OCI-LY7 (cell line): Measurements from ENCODE around the gene SLAMF8. TPM values are rescaled to one million over a fixed set of nuclear protein-coding genes. Genes with fewer than 3 reads are reported as not detected.

ENCODE experiments used
- BruUV-seq: library from RNA; stranded (reverse); fragments of 400-500 nt; replicated peaks from 2 replicates; lab custom pipeline; 2021; lab: Mats Ljungman, UMichigan
- CTCF ChIA-PET: fragments of 300-600 bp; sonication (Branson Sonifier 250); formaldehyde crosslinking; loops from one replicate; lab custom pipeline; 2022; ENCODE audit warnings: antibody characterized with exemption; ENCODE audit not compliant: unreplicated experiment; lab: Charles Lee
- POLR2A ChIA-PET: fragments of 300-600 bp; sonication (Branson Sonifier 250); formaldehyde crosslinking; loops from one replicate; lab custom pipeline; 2022; ENCODE audit warnings: antibody characterized with exemption; lab: Charles Lee
- DNase-seq: peaks from one replicate; pipeline ENCODE4 v3.0.0-alpha.2; 2015; ENCODE audit warnings: low spot score
- H2AFZ ChIP-seq: fragments of 200-600 bp; sonication (generic), shearing (Covaris generic); 2 replicates; pipeline ENCODE4 v1.6.1; 2014; ENCODE audit warnings: mild to moderate bottlenecking, antibody characterized with exemption, low read length, moderate library complexity
- H3K27ac ChIP-seq: fragments of 200-600 bp; sonication (generic); 2 replicates; pipeline ENCODE4 v1.5.1; 2014; ENCODE audit warnings: mixed run types, low read depth, mild to moderate bottlenecking, moderate library complexity, low read length, inconsistent platforms; ENCODE audit not compliant: poor library complexity, severe bottlenecking
- H3K36me3 ChIP-seq: fragments of 200-600 bp; sonication (generic); 2 replicates; pipeline ENCODE4 v1.6.1; 2014; ENCODE audit warnings: mild to moderate bottlenecking, antibody characterized with exemption, low read length, moderate library complexity, mixed read lengths; ENCODE audit not compliant: insufficient read depth
- H3K4me1 ChIP-seq: fragments of 200-600 bp; sonication (generic); 2 replicates; pipeline ENCODE4 v1.5.1; 2014; ENCODE audit warnings: mild to moderate bottlenecking, low read length; ENCODE audit not compliant: insufficient read depth, poor library complexity, severe bottlenecking
- H3K4me2 ChIP-seq: fragments of 200-600 bp; sonication (generic); 2 replicates; pipeline ENCODE4 v1.6.1; 2014; ENCODE audit warnings: mild to moderate bottlenecking, low read length
- H3K4me3 ChIP-seq: fragments of 200-600 bp; sonication (generic); 2 replicates; pipeline ENCODE4 v1.5.1; 2014; ENCODE audit warnings: mild to moderate bottlenecking, low read depth, low read length; ENCODE audit not compliant: poor library complexity, severe bottlenecking
- H3K79me2 ChIP-seq: fragments of 200-600 bp; sonication (generic); 2 replicates; pipeline ENCODE4 v1.6.1; 2016; ENCODE audit warnings: low read depth, mild to moderate bottlenecking, low read length, moderate library complexity, mixed read lengths; ENCODE audit not compliant: insufficient read depth
- H3K9me2 ChIP-seq: fragments of 200-600 bp; sonication (generic); 2 replicates; pipeline ENCODE4 v1.6.1; 2016; ENCODE audit warnings: mild to moderate bottlenecking, low read length, mixed read lengths; ENCODE audit not compliant: insufficient read depth
- H3K9me3 ChIP-seq: fragments of 200-600 bp; sonication (generic); 2 replicates; pipeline ENCODE4 v1.6.1; 2014; ENCODE audit warnings: mild to moderate bottlenecking, mixed run types, low read length, mixed read lengths
- H4K20me1 ChIP-seq: fragments of 200-600 bp; sonication (generic); 2 replicates; pipeline ENCODE4 v1.6.1; 2014; ENCODE audit warnings: mild to moderate bottlenecking, antibody characterized with exemption, low read length, moderate library complexity, mixed read lengths; ENCODE audit not compliant: insufficient read depth
- EZH2phosphoT487 ChIP-seq: fragments of 200-600 bp; sonication (generic); IDR thresholded peaks from 2 replicates; pipeline ENCODE4 v1.6.1; 2018; ENCODE audit warnings: low read depth, borderline replicate concordance, mild to moderate bottlenecking, mixed run types, antibody characterized with exemption, low read length, moderate library complexity, mixed read lengths
- intact Hi-C: fragments of 100-400 bp; cut with micrococcal nuclease; formaldehyde crosslinking; loops from one replicate; pipeline ENCODE4 v1.10.0; 2022; ENCODE audit not compliant: unreplicated experiment
- total RNA-seq, 2 experiments: library from RNA; depleted of rRNA in 1 of 2; stranded (reverse); fragments of >200 nt in 1 of 2; shearing (Covaris generic) in 1 of 2; gene quantifications; 2 replicates each; pipeline ENCODE4 v1.2.3, GENCODE V29; 2014 to 2022
- TF ChIP-seq, protein P1 (sequence below): fragments of 200-600 bp; sonication (generic); conservative IDR thresholded peaks from 2 replicates; pipeline ENCODE4 v1.5.1; 2014; ENCODE audit warnings: mild to moderate bottlenecking, antibody characterized with exemption, low read length, moderate library complexity, mixed read lengths

Gene SLAMF8
- total RNA-seq, 2 experiments from 2014 or later, result not detected

DNA sequence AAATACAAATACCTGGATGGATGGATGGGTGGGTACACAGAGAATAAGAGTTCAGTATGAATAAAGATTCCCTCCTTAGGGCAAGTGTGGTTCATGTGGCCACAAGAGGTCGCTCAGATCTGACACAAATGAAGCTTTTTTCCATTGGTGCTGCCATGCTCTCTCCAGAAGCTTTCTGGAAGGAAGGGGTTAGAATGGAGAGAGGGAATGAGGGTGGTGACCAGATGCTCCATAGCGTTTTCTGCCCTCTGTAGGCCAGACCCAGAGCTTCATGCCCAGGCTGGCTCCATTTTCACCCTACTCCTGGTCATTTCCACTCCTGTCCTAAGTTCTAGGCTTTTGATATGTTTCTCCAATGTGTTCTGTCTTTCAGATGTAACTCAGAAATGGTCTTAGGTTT is 27.8 kb upstream of the SLAMF8 start:
- POLR2A ChIA-PET, result interaction anchor here (1.4 to 1.5 kb wide), 2 partner anchors 16 to 90 kb away, joined by 3 to 5 read pairs; no protein-coding TSS in a partner anchor
- Histone ChIP-seq H3K4me1 (no peaks in the 10 kb centered on the region), H3K36me3 (no peaks in the 10 kb centered on the region), H3K9me3 (no peaks in the 10 kb centered on the region), H2AFZ (no peak overlapping the region), H3K9me2 (no peaks in the 10 kb centered on the region), H3K4me3 (no peak overlapping the region), H3K4me2 (no peak overlapping the region), H4K20me1 (no peaks in the 10 kb centered on the region), H3K79me2 (no peaks in the 10 kb centered on the region), H3K27ac (no peak overlapping the region)
- BruUV-seq, result no TSS peak
- CTCF ChIA-PET, result interaction anchor here (1.0 to 3.5 kb wide), 2 partner anchors 92 to 209 kb away, joined by 3 to 30 read pairs; no protein-coding TSS in a partner anchor
- peak; percentile 50 for DNase-seq
- TF ChIP-seq, protein P1, sequence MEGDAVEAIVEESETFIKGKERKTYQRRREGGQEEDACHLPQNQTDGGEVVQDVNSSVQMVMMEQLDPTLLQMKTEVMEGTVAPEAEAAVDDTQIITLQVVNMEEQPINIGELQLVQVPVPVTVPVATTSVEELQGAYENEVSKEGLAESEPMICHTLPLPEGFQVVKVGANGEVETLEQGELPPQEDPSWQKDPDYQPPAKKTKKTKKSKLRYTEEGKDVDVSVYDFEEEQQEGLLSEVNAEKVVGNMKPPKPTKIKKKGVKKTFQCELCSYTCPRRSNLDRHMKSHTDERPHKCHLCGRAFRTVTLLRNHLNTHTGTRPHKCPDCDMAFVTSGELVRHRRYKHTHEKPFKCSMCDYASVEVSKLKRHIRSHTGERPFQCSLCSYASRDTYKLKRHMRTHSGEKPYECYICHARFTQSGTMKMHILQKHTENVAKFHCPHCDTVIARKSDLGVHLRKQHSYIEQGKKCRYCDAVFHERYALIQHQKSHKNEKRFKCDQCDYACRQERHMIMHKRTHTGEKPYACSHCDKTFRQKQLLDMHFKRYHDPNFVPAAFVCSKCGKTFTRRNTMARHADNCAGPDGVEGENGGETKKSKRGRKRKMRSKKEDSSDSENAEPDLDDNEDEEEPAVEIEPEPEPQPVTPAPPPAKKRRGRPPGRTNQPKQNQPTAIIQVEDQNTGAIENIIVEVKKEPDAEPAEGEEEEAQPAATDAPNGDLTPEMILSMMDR, result peak; percentile 84
- no peak for TF ChIP-seq EZH2phosphoT487
- intact Hi-C loops, result loop anchor here (1.0 kb wide), 2 partner anchors 92 to 208 kb away; no protein-coding TSS in a partner anchor

GRCh38 chr1:159799446-159799985 is 27.2 kb upstream of the SLAMF8 start:
- no peaks in the 10 kb centered on the region for H4K20me1 ChIP-seq
- H3K27ac ChIP-seq, result no peak overlapping the region
- H2AFZ ChIP-seq, result no peak overlapping the region
- H3K36me3 ChIP-seq, result no peaks in the 10 kb centered on the region
- no peaks in the 10 kb centered on the region for H3K9me3 ChIP-seq
- no peaks in the 10 kb centered on the region for H3K79me2 ChIP-seq
- POLR2A ChIA-PET, result interaction anchor here (1.4 kb wide), 1 partner anchor 90 kb away, joined by 5 read pairs; no protein-coding TSS in a partner anchor
- CTCF ChIA-PET, result interaction anchor here (1.0 to 3.5 kb wide), 2 partner anchors 91 to 208 kb away, joined by 3 to 30 read pairs; no protein-coding TSS in a partner anchor
- H3K9me2 ChIP-seq, result no peaks in the 10 kb centered on the region
- no peak for DNase-seq
- TF ChIP-seq, protein P1, result no peak
- H3K4me3 ChIP-seq, result no peak overlapping the region
- H3K4me1 ChIP-seq, result no peaks in the 10 kb centered on the region
- intact Hi-C loops, result loop anchor here (1.0 kb wide), 2 partner anchors 92 to 208 kb away; no protein-coding TSS in a partner anchor
- BruUV-seq, result no TSS peak
- H3K4me2 ChIP-seq, result no peak overlapping the region
